Measurements from ENCODE around the gene PDS5B.

- TF ChIP-seq POLR2A (IDR thresholded peaks at IDR 0.05), result no peak
- no peak for TF ChIP-seq CTCF (IDR thresholded peaks at IDR 0.05)
- TF ChIP-seq EP300 (IDR thresholded peaks at IDR 0.05), result no peak
Observed at GRCh38 chr13:32682740-32683139, 96.5 kb downstream of the PDS5B start.

Measured in gastroesophageal sphincter (tissue), 3 donors.